Activated T-helper 17 cell treated with anti-CD3 and anti-CD28 coated beads, Interleukin-2, amount 50 U/mL, for 72 hours (primary cell): ENCODE data around the gene ZNF555. TPM values are rescaled to one million over a fixed set of nuclear protein-coding genes. Genes with fewer than 3 reads are reported as not detected.

ENCODE experiments used
- ATAC-seq: fragments of 150-1000 bp; cut with Tn5 transposase; replicated peaks from 2 replicates; pipeline ENCODE4 v1.10.0; 2021; ENCODE audit warnings: mild to moderate bottlenecking, moderate library complexity
- H3K27ac Mint-ChIP-seq: one replicate; pipeline ENCODE4 v1.8.0; 2022; ENCODE audit warnings: mixed read lengths
- H3K27me3 Mint-ChIP-seq: one replicate; pipeline ENCODE4 v1.8.0; 2022; ENCODE audit warnings: mixed read lengths
- H3K36me3 Mint-ChIP-seq: one replicate; pipeline ENCODE4 v1.8.0; 2022; ENCODE audit warnings: low read depth, mild to moderate bottlenecking, mixed read lengths
- H3K4me1 Mint-ChIP-seq: one replicate; pipeline ENCODE4 v1.8.0; 2022; ENCODE audit warnings: mixed read lengths
- H3K4me3 Mint-ChIP-seq: one replicate; pipeline ENCODE4 v1.8.0; 2022; ENCODE audit warnings: mild to moderate bottlenecking, mixed read lengths
- H3K9me3 Mint-ChIP-seq: one replicate; pipeline ENCODE4 v1.8.0; 2022; ENCODE audit warnings: mixed read lengths
- total RNA-seq, 2 donors: library from RNA; stranded (reverse); gene quantifications; one replicate each; pipeline ENCODE4 v1.2.3, GENCODE V29; 2022

ZNF555 gene
- total RNA-seq, 2 donors from 2014 or later: 1.3 to 4.5 TPM

- Mint-ChIP-seq H3K9me3 (peaks cover 3% of the 10 kb centered on the region), H3K27ac (no peak overlapping the region), H3K27me3 (no peaks in the 10 kb centered on the region), H3K4me3 (no peak overlapping the region), H3K4me1 (no peaks in the 10 kb centered on the region), H3K36me3 (peaks cover 5% of the 10 kb centered on the region)
- no peak for ATAC-seq
Measured at GRCh38 chr19:2827840-2828489, 13.3 kb upstream of the ZNF555 start.

GRCh38 chr19:2834294-2834871, 6.9 kb upstream of the ZNF555 start:
- no peaks in the 10 kb centered on the region for H3K27me3 Mint-ChIP-seq
- no peak for ATAC-seq
- no peak overlapping the region for H3K4me3 Mint-ChIP-seq
- H3K4me1 Mint-ChIP-seq: no peaks in the 10 kb centered on the region
- peaks cover 26% of the 10 kb centered on the region for H3K9me3 Mint-ChIP-seq
- peaks cover 21% of the 10 kb centered on the region for H3K36me3 Mint-ChIP-seq
- no peak overlapping the region for H3K27ac Mint-ChIP-seq

DNA sequence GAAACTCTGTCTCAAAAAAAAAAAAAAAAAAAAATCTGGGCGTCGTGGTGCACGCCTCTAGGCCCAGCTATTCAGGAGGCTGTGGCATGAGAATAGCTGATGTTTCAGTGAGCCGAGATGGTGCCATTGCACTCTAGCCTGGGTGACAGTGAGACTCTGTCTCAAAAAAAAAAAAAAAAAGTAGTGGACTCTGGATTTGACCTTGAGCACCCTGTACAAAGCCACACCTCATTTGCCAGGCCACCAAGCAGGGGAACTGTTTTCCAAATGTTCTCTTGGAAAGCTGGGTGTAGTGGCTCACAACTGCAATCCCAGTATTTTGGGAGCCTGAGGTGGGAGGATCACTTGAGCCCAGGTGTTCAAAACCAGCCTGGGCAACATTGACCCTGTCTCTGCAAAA, 3.8 kb upstream of the ZNF555 start:
- peaks cover 4% of the 10 kb centered on the region for H3K4me1 Mint-ChIP-seq
- H3K27me3 Mint-ChIP-seq: no peaks in the 10 kb centered on the region
- no peak for ATAC-seq
- H3K27ac Mint-ChIP-seq: no peak overlapping the region
- no peak overlapping the region for H3K4me3 Mint-ChIP-seq
- H3K36me3 Mint-ChIP-seq: peaks cover 21% of the 10 kb centered on the region
- peaks cover 26% of the 10 kb centered on the region for H3K9me3 Mint-ChIP-seq

DNA sequence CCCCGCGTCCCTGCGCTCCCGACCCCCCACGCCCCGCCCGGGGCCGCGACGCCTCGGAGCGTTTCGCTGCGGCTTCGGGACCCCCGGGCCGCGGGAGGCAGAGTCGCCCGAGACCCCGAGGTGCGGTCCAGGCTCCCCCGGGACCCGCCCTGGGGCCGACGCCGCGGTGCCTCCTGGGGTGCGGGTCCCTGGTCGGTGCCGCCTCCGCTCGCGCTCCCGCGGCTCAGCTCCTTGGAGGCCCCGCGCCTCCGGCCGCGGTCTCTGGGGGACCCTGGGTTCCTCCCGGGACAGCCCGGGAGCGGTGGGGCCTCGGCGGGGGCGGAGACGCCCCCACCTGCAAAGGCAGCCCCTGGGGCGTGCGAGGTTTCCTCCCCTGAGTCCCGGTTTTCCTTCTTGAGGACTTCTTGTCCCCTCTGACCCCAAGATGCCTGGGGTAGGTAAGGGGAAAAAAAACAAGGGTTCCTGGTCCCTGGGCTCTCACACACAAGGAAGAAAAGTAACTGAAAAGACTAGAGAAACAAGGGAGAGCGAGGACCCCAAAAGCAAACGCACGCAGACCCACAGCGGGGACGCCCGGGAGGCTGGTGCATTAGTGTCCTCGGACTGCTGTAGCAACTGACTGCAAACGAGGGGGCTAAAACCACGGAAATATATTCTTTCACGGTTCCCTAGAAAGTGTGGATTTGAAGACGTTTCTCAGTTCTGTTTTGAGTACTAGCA, 740 bp downstream of the ZNF555 start:
- ATAC-seq: no peak
- no peaks in the 10 kb centered on the region for H3K27me3 Mint-ChIP-seq
- H3K9me3 Mint-ChIP-seq: no peaks in the 10 kb centered on the region
- H3K27ac Mint-ChIP-seq: no peak overlapping the region
- H3K4me3 Mint-ChIP-seq: peak overlapping the region; percentile 71
- H3K36me3 Mint-ChIP-seq: no peaks in the 10 kb centered on the region
- H3K4me1 Mint-ChIP-seq: peaks cover 6% of the 10 kb centered on the region

DNA sequence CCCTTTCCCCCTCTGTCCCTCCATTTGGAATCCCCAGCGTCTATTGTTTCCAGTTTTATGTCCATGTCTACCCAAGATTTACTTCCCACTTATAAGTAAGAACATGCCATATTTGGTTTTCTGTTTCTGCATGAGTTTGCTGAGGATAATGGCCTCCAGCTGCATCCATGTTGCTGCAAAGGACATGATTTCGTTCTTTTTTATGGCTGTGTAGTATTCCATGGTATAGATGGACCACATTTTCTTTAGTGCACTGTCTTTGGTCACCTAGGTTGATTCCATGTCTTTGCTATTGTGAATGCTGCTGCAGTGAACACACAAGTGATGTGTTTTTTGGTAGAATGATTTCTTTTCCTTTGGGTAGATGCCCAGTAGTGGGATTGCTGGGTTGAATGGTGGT, 3.8 kb downstream of the ZNF555 start:
- H3K27ac Mint-ChIP-seq: no peak overlapping the region
- no peak overlapping the region for H3K4me3 Mint-ChIP-seq
- H3K9me3 Mint-ChIP-seq: peaks cover 2% of the 10 kb centered on the region
- no peaks in the 10 kb centered on the region for H3K27me3 Mint-ChIP-seq
- peaks cover 4% of the 10 kb centered on the region for H3K36me3 Mint-ChIP-seq
- H3K4me1 Mint-ChIP-seq: peaks cover 8% of the 10 kb centered on the region
- ATAC-seq: no peak

- Mint-ChIP-seq H3K27me3 (no peaks in the 10 kb centered on the region), H3K4me3 (no peak overlapping the region), H3K27ac (no peak overlapping the region), H3K9me3 (peaks cover 5% of the 10 kb centered on the region), H3K4me1 (peaks cover 14% of the 10 kb centered on the region), H3K36me3 (peaks cover 16% of the 10 kb centered on the region)
- ATAC-seq: no peak
Measured at GRCh38 chr19:2846180-2846894, 5.1 kb downstream of the ZNF555 start.

DNA sequence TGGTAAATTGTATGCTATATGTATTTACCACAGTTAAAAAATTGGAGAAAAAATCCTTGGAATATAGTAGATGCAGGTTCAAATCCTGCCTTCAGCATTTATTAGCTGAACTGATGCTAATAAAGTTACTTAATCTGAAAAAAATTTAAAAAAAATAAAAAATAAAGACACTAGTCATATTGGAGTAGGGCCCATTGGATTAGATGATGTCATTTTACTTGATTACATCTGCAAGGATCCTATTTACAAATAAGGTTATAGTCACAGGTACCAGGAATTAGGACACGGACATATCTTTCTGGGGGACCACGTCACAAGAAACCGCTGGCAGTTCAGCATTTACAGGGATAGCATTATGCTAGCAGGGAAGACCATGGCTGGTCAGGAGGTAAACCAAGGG, 6.2 kb downstream of the ZNF555 start:
- H3K27ac Mint-ChIP-seq: no peak overlapping the region
- no peaks in the 10 kb centered on the region for H3K27me3 Mint-ChIP-seq
- peaks cover 28% of the 10 kb centered on the region for H3K36me3 Mint-ChIP-seq
- ATAC-seq: no peak
- no peak overlapping the region for H3K4me3 Mint-ChIP-seq
- peaks cover 7% of the 10 kb centered on the region for H3K9me3 Mint-ChIP-seq
- peaks cover 10% of the 10 kb centered on the region for H3K4me1 Mint-ChIP-seq

DNA sequence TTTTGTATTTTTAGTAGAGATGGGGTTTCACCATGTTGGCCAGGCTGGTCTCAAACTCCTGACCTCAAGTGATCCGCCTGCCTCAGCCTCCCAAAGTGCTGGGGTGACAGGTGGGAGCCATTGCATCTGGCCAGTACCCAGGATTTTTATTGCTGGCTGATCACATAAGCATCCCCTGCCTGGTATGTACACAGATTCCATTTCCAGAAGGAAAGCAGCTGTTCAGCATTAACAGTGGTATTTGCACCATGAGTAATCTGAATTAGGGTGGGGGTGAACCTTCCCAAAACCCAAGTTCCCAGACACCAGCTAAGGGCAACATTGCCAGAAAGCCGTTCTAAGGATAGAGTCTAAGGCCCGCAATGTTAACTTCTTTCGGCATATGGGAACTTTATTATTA, 7.3 kb downstream of the ZNF555 start:
- H3K4me1 Mint-ChIP-seq: peaks cover 9% of the 10 kb centered on the region
- H3K4me3 Mint-ChIP-seq: no peak overlapping the region
- ATAC-seq: no peak
- H3K27me3 Mint-ChIP-seq: no peaks in the 10 kb centered on the region
- peaks cover 39% of the 10 kb centered on the region for H3K36me3 Mint-ChIP-seq
- peaks cover 13% of the 10 kb centered on the region for H3K9me3 Mint-ChIP-seq
- H3K27ac Mint-ChIP-seq: no peak overlapping the region

GRCh38 chr19:2850256-2850925, 9.1 kb downstream of the ZNF555 start:
- Mint-ChIP-seq H3K4me1 (peaks cover 9% of the 10 kb centered on the region), H3K27me3 (no peaks in the 10 kb centered on the region), H3K27ac (peak overlapping the region; percentile 47), H3K36me3 (peaks cover 49% of the 10 kb centered on the region), H3K4me3 (peak overlapping the region; percentile 58), H3K9me3 (peaks cover 15% of the 10 kb centered on the region)
- ATAC-seq: peak; percentile 89

DNA sequence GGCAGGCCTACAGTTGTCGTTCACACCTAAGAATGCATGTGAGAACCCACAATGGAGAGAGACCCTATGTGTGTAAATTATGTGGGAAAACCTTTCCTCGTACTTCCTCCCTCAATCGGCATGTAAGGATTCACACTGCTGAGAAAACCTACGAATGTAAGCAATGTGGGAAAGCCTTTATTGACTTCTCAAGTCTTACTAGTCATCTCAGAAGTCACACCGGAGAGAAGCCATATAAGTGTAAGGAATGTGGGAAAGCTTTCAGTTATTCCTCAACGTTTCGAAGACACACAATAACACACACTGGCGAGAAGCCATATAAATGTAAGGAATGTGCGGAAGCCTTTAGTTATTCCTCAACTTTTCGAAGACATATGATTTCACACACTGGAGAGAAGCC, 11.3 kb downstream of the ZNF555 start:
- Mint-ChIP-seq H3K4me1 (peaks cover 19% of the 10 kb centered on the region), H3K27ac (no peak overlapping the region), H3K4me3 (no peak overlapping the region), H3K36me3 (peaks cover 49% of the 10 kb centered on the region), H3K9me3 (peaks cover 15% of the 10 kb centered on the region), H3K27me3 (no peaks in the 10 kb centered on the region)
- no peak for ATAC-seq

DNA sequence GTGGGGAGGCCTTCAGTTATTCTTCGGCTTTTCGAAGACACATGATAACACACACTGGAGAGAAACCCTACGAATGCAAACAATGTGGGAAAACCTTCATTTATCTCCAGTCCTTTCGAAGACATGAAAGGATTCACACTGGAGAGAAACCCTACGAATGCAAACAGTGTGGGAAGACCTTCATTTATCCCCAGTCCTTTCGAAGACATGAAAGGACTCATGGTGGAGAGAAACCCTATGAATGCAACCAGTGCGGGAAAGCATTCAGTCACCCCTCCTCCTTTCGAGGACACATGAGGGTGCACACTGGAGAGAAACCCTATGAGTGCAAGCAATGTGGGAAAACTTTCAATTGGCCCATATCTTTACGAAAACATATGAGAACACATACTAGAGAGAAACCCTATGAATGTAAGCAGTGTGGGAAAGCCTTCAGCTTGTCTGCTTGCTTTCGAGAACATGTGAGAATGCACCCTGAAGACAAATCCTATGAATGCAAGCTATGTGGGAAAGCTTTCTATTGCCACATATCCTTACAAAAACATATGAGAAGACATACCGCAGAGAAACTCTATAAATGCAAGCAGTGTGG, 11.8 kb downstream of the ZNF555 start:
- H3K27ac Mint-ChIP-seq: no peak overlapping the region
- peaks cover 19% of the 10 kb centered on the region for H3K4me1 Mint-ChIP-seq
- ATAC-seq: no peak
- H3K9me3 Mint-ChIP-seq: peaks cover 15% of the 10 kb centered on the region
- peaks cover 49% of the 10 kb centered on the region for H3K36me3 Mint-ChIP-seq
- no peaks in the 10 kb centered on the region for H3K27me3 Mint-ChIP-seq
- H3K4me3 Mint-ChIP-seq: no peak overlapping the region

GRCh38 chr19:2854849-2855248, 13.6 kb downstream of the ZNF555 start:
- Mint-ChIP-seq H3K36me3 (peaks cover 47% of the 10 kb centered on the region), H3K4me3 (no peak overlapping the region), H3K4me1 (peaks cover 19% of the 10 kb centered on the region), H3K27me3 (no peaks in the 10 kb centered on the region), H3K27ac (no peak overlapping the region), H3K9me3 (peaks cover 15% of the 10 kb centered on the region)
- no peak for ATAC-seq

DNA sequence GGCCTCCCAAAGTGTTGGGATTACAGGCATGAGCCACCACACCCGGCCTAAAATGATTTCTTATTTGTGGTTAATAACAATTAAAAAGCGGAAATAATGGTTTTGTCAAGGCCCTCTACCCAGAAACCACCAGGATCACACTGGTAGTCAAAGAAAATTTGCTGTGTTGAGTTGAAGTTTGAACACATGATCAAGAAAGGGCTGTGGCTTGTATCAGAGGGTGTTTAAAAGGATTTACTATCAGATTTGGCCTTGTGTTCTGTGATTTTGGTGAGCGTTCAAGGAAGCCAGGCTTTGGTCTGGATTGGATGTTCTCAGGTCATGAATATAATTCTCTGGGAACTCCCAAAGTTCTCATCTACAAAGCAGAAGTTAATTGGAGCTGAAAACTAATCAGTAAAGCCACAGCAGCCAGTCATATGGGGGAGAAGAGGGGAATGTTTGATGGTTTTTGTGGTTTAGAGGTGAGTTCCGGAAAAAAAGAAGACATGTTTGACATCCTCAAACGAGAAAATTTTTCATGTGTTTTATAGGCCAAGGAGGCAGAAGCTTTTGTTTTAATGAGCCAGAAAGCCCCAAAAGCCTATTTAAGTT, 15.3 kb downstream of the ZNF555 start:
- Mint-ChIP-seq H3K4me1 (peaks cover 10% of the 10 kb centered on the region), H3K9me3 (peaks cover 10% of the 10 kb centered on the region), H3K27me3 (no peaks in the 10 kb centered on the region), H3K36me3 (peaks cover 30% of the 10 kb centered on the region), H3K4me3 (peak overlapping the region; percentile 11), H3K27ac (peak overlapping the region; percentile 33)
- ATAC-seq: peak; percentile 55

- Mint-ChIP-seq H3K27ac (no peak overlapping the region), H3K4me1 (peaks cover 10% of the 10 kb centered on the region), H3K9me3 (no peaks in the 10 kb centered on the region), H3K27me3 (no peaks in the 10 kb centered on the region), H3K36me3 (peaks cover 7% of the 10 kb centered on the region), H3K4me3 (no peak overlapping the region)
- ATAC-seq: no peak
Measured at GRCh38 chr19:2858864-2859263, 17.6 kb downstream of the ZNF555 start.
